Vagina (tissue), 2 donors: Measurements from ENCODE around the gene HPCA. TPM values are rescaled to one million over a fixed set of nuclear protein-coding genes. Genes with fewer than 3 reads are reported as not detected.

ENCODE experiments used
- DNase-seq, 2 donors: peaks; one replicate each; pipeline ENCODE4 v3.0.0-alpha.2; 2017; ENCODE audit errors: extremely low spot score in 2 of 2
- H3K27ac ChIP-seq: fragments of 200-600 bp; sonication (generic); one replicate; pipeline ENCODE4 v1.5.1; 2019
- H3K27me3 ChIP-seq: fragments of 200-600 bp; sonication (generic); one replicate; pipeline ENCODE4 v1.5.1; 2019
- H3K36me3 ChIP-seq, 2 donors: fragments of 200-600 bp; sonication (generic); one replicate each; pipeline ENCODE4 v1.5.1; 2017 to 2019
- H3K4me1 ChIP-seq: fragments of 200-600 bp; sonication (generic); one replicate; pipeline ENCODE4 v1.5.1; 2019
- H3K4me3 ChIP-seq, 2 donors: fragments of 200-600 bp; sonication (generic); 1 replicate in 1 of 2; 2 replicates in 1 of 2; pipeline ENCODE4 v1.5.1; 2016 to 2019
- H3K9me3 ChIP-seq: fragments of 200-600 bp; sonication (generic); one replicate; pipeline ENCODE4 v1.5.1; 2019
- POLR2A ChIP-seq, 2 donors: fragments of 450-650 bp; IDR thresholded peaks; one replicate each; pipeline ENCODE4 v1.6.1; 2017; ENCODE audit warnings: antibody characterized with exemption in 2 of 2, mild to moderate bottlenecking in 2 of 2, moderate library complexity in 2 of 2
- POLR2AphosphoS5 ChIP-seq, 2 donors: sonication (generic); formaldehyde crosslinking; IDR thresholded peaks; one replicate each; pipeline ENCODE4 v1.9.0; 2017; ENCODE audit warnings: antibody characterized with exemption in 2 of 2, mild to moderate bottlenecking in 2 of 2, low read depth in 1 of 2; ENCODE audit not compliant: insufficient read depth in 1 of 2
- intact Hi-C: fragments of 100-400 bp; cut with DNase I; formaldehyde crosslinking; loops from one replicate; pipeline ENCODE4 v1.15.1; 2023
- total RNA-seq: library from RNA; depleted of rRNA; stranded (reverse); fragments of >200 nt; gene quantifications from one replicate; pipeline ENCODE4 v1.2.3, GENCODE V29; 2016
- TF ChIP-seq, protein P1 (sequence below), 3 experiments: fragments of 450-650 bp in 2 of 3; fragments of 200-600 bp in 1 of 3; sonication (generic) in 1 of 3; IDR thresholded peaks; one replicate each; pipeline ENCODE4 v1.5.1; 2017 to 2019; ENCODE audit warnings: antibody characterized with exemption in 3 of 3, mild to moderate bottlenecking in 2 of 3, moderate library complexity in 2 of 3

Gene HPCA
- total RNA-seq, 1 donor from 2014 or later = not detected

DNA sequence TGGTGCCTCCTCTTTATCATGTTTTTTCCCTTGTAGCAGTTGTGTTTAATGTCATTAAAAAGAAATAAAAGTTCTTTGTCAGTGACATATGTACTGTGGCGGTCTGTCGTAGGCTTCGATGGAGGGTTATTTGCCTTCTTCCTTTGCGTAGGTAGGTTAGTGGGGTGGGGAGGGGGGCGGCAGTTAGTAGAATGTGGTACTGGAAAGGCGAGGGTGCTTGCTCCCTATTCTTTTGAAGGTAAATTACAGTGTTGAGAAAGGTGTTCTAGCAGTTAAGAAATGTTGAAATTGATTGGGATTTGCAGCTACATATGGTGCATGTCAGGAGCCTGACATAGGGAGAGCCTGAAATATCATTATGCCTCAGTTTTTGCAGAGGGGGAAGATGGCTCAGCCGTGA, 27.5 kb upstream of the HPCA start:
- TF ChIP-seq POLR2AphosphoS5 (IDR thresholded peaks at IDR 0.05; ENCODE audit: insufficient read depth in 1 of 2, low read depth in 1 of 2) (no peak), POLR2A (IDR thresholded peaks at IDR 0.05) (no peak)
- TF ChIP-seq, protein P1, sequence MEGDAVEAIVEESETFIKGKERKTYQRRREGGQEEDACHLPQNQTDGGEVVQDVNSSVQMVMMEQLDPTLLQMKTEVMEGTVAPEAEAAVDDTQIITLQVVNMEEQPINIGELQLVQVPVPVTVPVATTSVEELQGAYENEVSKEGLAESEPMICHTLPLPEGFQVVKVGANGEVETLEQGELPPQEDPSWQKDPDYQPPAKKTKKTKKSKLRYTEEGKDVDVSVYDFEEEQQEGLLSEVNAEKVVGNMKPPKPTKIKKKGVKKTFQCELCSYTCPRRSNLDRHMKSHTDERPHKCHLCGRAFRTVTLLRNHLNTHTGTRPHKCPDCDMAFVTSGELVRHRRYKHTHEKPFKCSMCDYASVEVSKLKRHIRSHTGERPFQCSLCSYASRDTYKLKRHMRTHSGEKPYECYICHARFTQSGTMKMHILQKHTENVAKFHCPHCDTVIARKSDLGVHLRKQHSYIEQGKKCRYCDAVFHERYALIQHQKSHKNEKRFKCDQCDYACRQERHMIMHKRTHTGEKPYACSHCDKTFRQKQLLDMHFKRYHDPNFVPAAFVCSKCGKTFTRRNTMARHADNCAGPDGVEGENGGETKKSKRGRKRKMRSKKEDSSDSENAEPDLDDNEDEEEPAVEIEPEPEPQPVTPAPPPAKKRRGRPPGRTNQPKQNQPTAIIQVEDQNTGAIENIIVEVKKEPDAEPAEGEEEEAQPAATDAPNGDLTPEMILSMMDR (IDR thresholded peaks at IDR 0.05) = no peak
- Histone ChIP-seq H3K36me3 (peaks cover 0 to 52% of the 10 kb centered on the region in 2 donors), H3K27ac (no peak overlapping the region), H3K27me3 (no peaks in the 10 kb centered on the region), H3K9me3 (no peaks in the 10 kb centered on the region), H3K4me1 (no peaks in the 10 kb centered on the region), H3K4me3 (no peak overlapping the region)
- intact Hi-C loops = no loop called here
- no peak for DNase-seq

DNA sequence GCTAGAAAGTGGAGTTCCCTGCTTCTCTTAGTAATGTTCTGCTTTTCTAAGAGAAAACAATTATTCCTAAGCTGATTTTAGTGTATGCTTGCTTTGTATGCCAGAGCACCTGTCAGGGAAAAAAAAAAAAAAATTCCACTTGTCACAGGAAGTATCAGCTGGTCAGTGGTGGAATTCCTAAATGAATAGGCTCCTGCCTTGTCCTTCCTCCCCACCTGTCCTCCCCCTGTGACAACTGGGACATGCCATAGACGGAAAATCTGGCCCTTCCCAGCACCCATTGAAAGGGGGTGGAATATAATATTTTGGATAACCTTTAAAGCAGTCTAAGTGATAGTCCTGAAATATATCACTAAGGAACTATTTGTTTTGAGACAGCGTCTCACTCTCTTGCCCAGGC, 26.4 kb upstream of the HPCA start:
- TF ChIP-seq POLR2A (IDR thresholded peaks at IDR 0.05) = no peak
- TF ChIP-seq POLR2AphosphoS5 (IDR thresholded peaks at IDR 0.05; ENCODE audit: insufficient read depth in 1 of 2, low read depth in 1 of 2) = no peak
- TF ChIP-seq, protein P1 (IDR thresholded peaks at IDR 0.05) = no peak
- Histone ChIP-seq H3K4me1 (no peaks in the 10 kb centered on the region), H3K36me3 (peaks cover 0 to 44% of the 10 kb centered on the region in 2 donors), H3K9me3 (no peaks in the 10 kb centered on the region), H3K27me3 (no peaks in the 10 kb centered on the region), H3K4me3 (no peak overlapping the region), H3K27ac (no peak overlapping the region)
- DNase-seq = no peak
- intact Hi-C loops = no loop called here

- no peak for DNase-seq
- Histone ChIP-seq H3K27me3 (no peaks in the 10 kb centered on the region), H3K4me3 (no peak overlapping the region), H3K27ac (no peak overlapping the region), H3K9me3 (no peaks in the 10 kb centered on the region), H3K4me1 (no peaks in the 10 kb centered on the region), H3K36me3 (peaks cover 0 to 38% of the 10 kb centered on the region in 2 donors)
- no peak for TF ChIP-seq POLR2A (IDR thresholded peaks at IDR 0.05)
- no peak for TF ChIP-seq POLR2AphosphoS5 (IDR thresholded peaks at IDR 0.05; ENCODE audit: insufficient read depth in 1 of 2, low read depth in 1 of 2)
- TF ChIP-seq, protein P1 (IDR thresholded peaks at IDR 0.05) = no peak
- intact Hi-C loops = no loop called here
Measured at GRCh38 chr1:32860566-32860965, 25.7 kb upstream of the HPCA start.

- Histone ChIP-seq H3K9me3 (no peaks in the 10 kb centered on the region), H3K27ac (no peak overlapping the region), H3K36me3 (peaks cover 0 to 22% of the 10 kb centered on the region in 2 donors), H3K4me1 (no peaks in the 10 kb centered on the region), H3K27me3 (no peaks in the 10 kb centered on the region), H3K4me3 (no peak overlapping the region)
- TF ChIP-seq, protein P1 (IDR thresholded peaks at IDR 0.05) = no peak
- no peak for TF ChIP-seq POLR2A (IDR thresholded peaks at IDR 0.05)
- no peak for TF ChIP-seq POLR2AphosphoS5 (IDR thresholded peaks at IDR 0.05; ENCODE audit: insufficient read depth in 1 of 2, low read depth in 1 of 2)
- intact Hi-C loops = no loop called here
- DNase-seq = no peak
Measured at GRCh38 chr1:32861904-32862695, 24.2 kb upstream of the HPCA start.

DNA sequence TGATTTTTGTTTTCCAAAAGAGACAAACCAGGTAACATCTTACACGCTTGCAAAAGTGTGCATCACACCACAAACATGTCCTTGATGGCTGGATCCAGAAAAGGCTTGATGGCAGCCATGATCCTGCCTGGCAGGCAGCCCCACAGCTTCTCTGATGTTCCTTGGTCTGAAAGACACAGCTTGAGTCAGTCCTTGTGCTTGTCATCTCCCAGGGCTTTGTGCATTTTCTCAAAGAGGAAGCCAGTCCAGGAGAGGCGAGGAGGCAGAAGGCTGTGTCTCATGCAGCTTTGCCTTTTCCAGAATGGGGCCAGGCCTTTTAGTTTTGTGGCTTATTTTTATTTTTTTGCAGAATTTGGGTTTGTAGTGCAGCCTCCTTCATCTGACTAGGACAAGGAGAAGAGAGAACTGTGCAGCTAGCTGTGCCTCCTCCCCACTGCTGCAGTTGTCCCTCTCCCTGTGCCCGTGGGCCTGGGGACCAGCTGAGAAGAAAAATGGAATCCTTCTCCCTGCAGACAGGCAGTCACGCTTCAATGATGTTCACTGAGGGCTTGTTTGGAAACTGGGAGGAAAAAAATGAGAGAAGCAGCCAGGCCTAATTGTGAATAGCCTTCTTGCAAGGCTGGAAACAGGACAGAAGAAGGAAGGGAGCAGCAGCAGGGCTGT, 22.9 kb upstream of the HPCA start:
- H3K36me3 ChIP-seq = peaks cover 0 to 11% of the 10 kb centered on the region in 2 donors
- intact Hi-C loops = no loop called here
- H3K4me1 ChIP-seq = no peaks in the 10 kb centered on the region
- no peak for DNase-seq
- no peaks in the 10 kb centered on the region for H3K27me3 ChIP-seq
- no peak for TF ChIP-seq POLR2A (IDR thresholded peaks at IDR 0.05)
- H3K27ac ChIP-seq = no peak overlapping the region
- H3K9me3 ChIP-seq = no peaks in the 10 kb centered on the region
- no peak overlapping the region for H3K4me3 ChIP-seq
